H1 (cell line): Measurements from ENCODE around the gene PTTG1IP. TPM values are rescaled to one million over a fixed set of nuclear protein-coding genes. Genes with fewer than 3 reads are reported as not detected.

Experiments used
- CTCF ChIA-PET: fragments of 300-600 bp; sonication (Branson Sonifier 250); formaldehyde crosslinking; loops from one replicate; lab custom pipeline; 2021; ENCODE audit not compliant: partially characterized antibody; lab: Charles Lee
- POLR2A ChIA-PET: fragments of 300-600 bp; sonication (Branson Sonifier 250); formaldehyde crosslinking; loops from one replicate; lab custom pipeline; 2021; ENCODE audit warnings: inconsistent platforms; ENCODE audit not compliant: partially characterized antibody; lab: Charles Lee
- DNase-seq, 2 experiments: peaks; one replicate each; pipeline versions ENCODE4 v3.0.0 to v3.0.0-alpha.2; 2010 to 2022; ENCODE audit warnings: low spot score in 2 of 2, low read depth in 1 of 2, mixed read lengths in 1 of 2
- FAIRE-seq: peaks from 2 replicates; lab custom pipeline; 2011; peaks lifted over from hg19 to GRCh38; lab: Jason Lieb, UNC
- H2AFZ ChIP-seq: 2 replicates; pipeline ENCODE4 v1.8.1; 2012; ENCODE audit warnings: low read length, inconsistent platforms
- H2AK5ac ChIP-seq: 2 replicates; pipeline ENCODE4 v1.6.1; 2013; ENCODE audit warnings: low read depth, low read length
- H2BK120ac ChIP-seq: replicated peaks from 2 replicates; pipeline ENCODE3; 2013; ENCODE audit warnings: low read depth, low read length, inconsistent platforms
- H2BK12ac ChIP-seq: 2 replicates; pipeline ENCODE4 v1.6.1; 2013; ENCODE audit warnings: low read depth, low read length
- H2BK15ac ChIP-seq: 2 replicates; pipeline ENCODE4 v1.6.1; 2013; ENCODE audit warnings: low read length
- H2BK20ac ChIP-seq: 2 replicates; pipeline ENCODE4 v1.6.1; 2013; ENCODE audit warnings: low read length
- H2BK5ac ChIP-seq: 2 replicates; pipeline ENCODE4 v1.6.1; 2013; ENCODE audit warnings: low read depth, low read length
- H3K14ac ChIP-seq: 2 replicates; pipeline ENCODE4 v1.6.1; 2013; ENCODE audit warnings: inconsistent platforms; ENCODE audit not compliant: insufficient read length
- H3K18ac ChIP-seq: 2 replicates; pipeline ENCODE4 v1.6.1; 2013; ENCODE audit warnings: low read length; ENCODE audit errors: extremely low read depth
- H3K23ac ChIP-seq: 2 replicates; pipeline ENCODE4 v1.6.1; 2013; ENCODE audit warnings: inconsistent platforms; ENCODE audit not compliant: insufficient read length
- H3K23me2 ChIP-seq: 2 replicates; pipeline ENCODE4 v1.6.1; 2013; ENCODE audit warnings: low read depth, low read length
- H3K27ac ChIP-seq: 2 replicates; pipeline ENCODE4 v1.6.1; 2011; ENCODE audit warnings: low read depth, low read length, inconsistent platforms
- H3K27me3 ChIP-seq, 4 experiments: replicated peaks in 1 of 4; 1 replicate in 1 of 4; 2 replicates in 3 of 4; pipeline versions ENCODE4 v1.6.1 to v1.8.1; 2011 to 2013; ENCODE audit warnings: low read length in 3 of 4, mild to moderate bottlenecking in 3 of 4, inconsistent platforms in 2 of 4, mixed read lengths in 2 of 4, moderate library complexity in 1 of 4; ENCODE audit not compliant: control insufficient read depth in 3 of 4, insufficient read depth in 3 of 4; ENCODE audit errors: extremely low read depth in 1 of 4
- H3K36me3 ChIP-seq, 4 experiments: 2 replicates each; pipeline versions ENCODE4 v1.6.1 to v1.8.1; 2011 to 2013; ENCODE audit warnings: mild to moderate bottlenecking in 4 of 4, low read length in 3 of 4, moderate library complexity in 2 of 4, control low read depth in 1 of 4, inconsistent platforms in 1 of 4; ENCODE audit not compliant: insufficient read depth in 4 of 4, control insufficient read depth in 2 of 4
- H3K4ac ChIP-seq: replicated peaks from 2 replicates; pipeline ENCODE3; 2013; ENCODE audit warnings: low read length, low read depth, mixed read lengths, inconsistent platforms; ENCODE audit not compliant: insufficient read length
- H3K4me1 ChIP-seq, 4 experiments: replicated peaks in 1 of 4; 1 replicate in 1 of 4; 2 replicates in 3 of 4; pipeline versions ENCODE4 v1.6.1 to v1.8.1; 2011 to 2013; ENCODE audit warnings: low read length in 3 of 4, inconsistent platforms in 2 of 4, mixed read lengths in 1 of 4; ENCODE audit not compliant: insufficient read depth in 4 of 4, control insufficient read depth in 3 of 4
- H3K4me2 ChIP-seq, 2 experiments: 2 replicates each; pipeline versions ENCODE4 v1.6.1 to v1.8.1; 2011 to 2013; ENCODE audit warnings: low read depth in 2 of 2, low read length in 2 of 2, control low read depth in 1 of 2, inconsistent platforms in 1 of 2, mild to moderate bottlenecking in 1 of 2; ENCODE audit not compliant: insufficient read depth in 1 of 2
- H3K4me3 ChIP-seq, 4 experiments: fragments of 200-600, 300-600 bp in 1 of 4; sonication (generic), shearing (Covaris generic), sonication (Bioruptor Twin) in 1 of 4; 2 replicates each; pipeline versions ENCODE4 v1.5.1 to v1.8.1; 2011 to 2016; ENCODE audit warnings: low read length in 4 of 4, low read depth in 3 of 4, control low read depth in 2 of 4, inconsistent platforms in 2 of 4, mild to moderate bottlenecking in 2 of 4, mixed read lengths in 1 of 4, moderate library complexity in 1 of 4; ENCODE audit not compliant: insufficient read depth in 2 of 4; ENCODE audit errors: extremely low read depth in 1 of 4
- H3K56ac ChIP-seq: replicated peaks from 2 replicates; pipeline ENCODE3; 2013; ENCODE audit warnings: low read depth, mild to moderate bottlenecking, mixed read lengths, low read length, inconsistent platforms; ENCODE audit not compliant: insufficient read length
- H3K79me1 ChIP-seq: 2 replicates; pipeline ENCODE4 v1.6.1; 2013; ENCODE audit warnings: low read depth, low read length, control low read depth
- H3K79me2 ChIP-seq, 2 experiments: 2 replicates each; pipeline versions ENCODE4 v1.6.1 to v1.8.1; 2012 to 2013; ENCODE audit warnings: low read length in 2 of 2, mild to moderate bottlenecking in 2 of 2, inconsistent platforms in 1 of 2; ENCODE audit not compliant: insufficient read depth in 2 of 2, control insufficient read depth in 1 of 2
- H3K9ac ChIP-seq, 4 experiments: replicated peaks in 1 of 4; 1 replicate in 1 of 4; 2 replicates in 3 of 4; pipeline versions ENCODE4 v1.6.1 to v1.8.1; 2011 to 2013; ENCODE audit warnings: low read depth in 3 of 4, low read length in 3 of 4, control low read depth in 2 of 4, mild to moderate bottlenecking in 2 of 4, moderate library complexity in 2 of 4, inconsistent platforms in 1 of 4; ENCODE audit errors: extremely low read depth in 1 of 4
- H3K9me3 ChIP-seq, 2 experiments: 2 replicates each; pipeline versions ENCODE4 v1.6.1 to v1.8.1; 2012 to 2013; ENCODE audit warnings: mild to moderate bottlenecking in 2 of 2, moderate library complexity in 2 of 2, control low read depth in 1 of 2, inconsistent platforms in 1 of 2, low read depth in 1 of 2, low read length in 1 of 2, mixed read lengths in 1 of 2; ENCODE audit not compliant: insufficient read depth in 2 of 2
- H4K20me1 ChIP-seq, 2 experiments: replicated peaks in 1 of 2; 2 replicates each; pipeline versions ENCODE3 to v1.8.1; 2011 to 2013; ENCODE audit warnings: inconsistent platforms in 2 of 2, low read length in 2 of 2, mild to moderate bottlenecking in 1 of 2; ENCODE audit not compliant: insufficient read depth in 2 of 2, control insufficient read depth in 1 of 2
- H4K5ac ChIP-seq: 2 replicates; pipeline ENCODE4 v1.6.1; 2013; ENCODE audit warnings: low read length, low read depth, mixed read lengths, inconsistent platforms; ENCODE audit not compliant: insufficient read length
- H4K8ac ChIP-seq: 2 replicates; pipeline ENCODE4 v1.8.0; 2013; ENCODE audit warnings: mild to moderate bottlenecking, moderate library complexity, low read length, inconsistent platforms; ENCODE audit not compliant: insufficient read depth; ENCODE audit errors: extremely low read depth
- H4K91ac ChIP-seq: replicated peaks from 2 replicates; pipeline ENCODE3; 2013; ENCODE audit warnings: low read length, mixed read lengths, inconsistent platforms; ENCODE audit not compliant: insufficient read length
- BACH1 ChIP-seq: IDR thresholded peaks from 2 replicates; pipeline ENCODE4 v1.6.1; 2012; ENCODE audit warnings: low read length, improper control_type of control experiment
- BCL11A ChIP-seq, 2 experiments: IDR thresholded peaks; one replicate each; pipeline ENCODE4 v1.6.1; 2011; ENCODE audit warnings: low read depth in 2 of 2, low read length in 2 of 2, mild to moderate bottlenecking in 2 of 2
- CEBPB ChIP-seq: IDR thresholded peaks from 2 replicates; pipeline ENCODE4 v1.6.1; 2012; ENCODE audit warnings: low read depth, low read length
- CHD2 ChIP-seq: IDR thresholded peaks from 2 replicates; pipeline ENCODE4 v1.6.1; 2012; ENCODE audit warnings: low read length, improper control_type of control experiment
- KDM4A ChIP-seq: IDR thresholded peaks from one replicate; pipeline ENCODE4 v1.7.1; 2012; ENCODE audit warnings: low read depth, mild to moderate bottlenecking, moderate library complexity, low read length, inconsistent platforms; ENCODE audit not compliant: severe bottlenecking
- SIRT6 ChIP-seq: IDR thresholded peaks from one replicate; pipeline ENCODE4 v1.7.1; 2012; ENCODE audit warnings: low read length, inconsistent platforms
- SIX5 ChIP-seq: IDR thresholded peaks from 2 replicates; pipeline ENCODE4 v1.6.1; 2011; ENCODE audit warnings: mild to moderate bottlenecking, low read depth, low read length
- SP1 ChIP-seq: IDR thresholded peaks from 2 replicates; pipeline ENCODE4 v1.6.1; 2011; ENCODE audit warnings: low read depth, low read length
- SRF ChIP-seq: IDR thresholded peaks from 2 replicates; pipeline ENCODE4 v1.6.1; 2011; ENCODE audit warnings: mild to moderate bottlenecking, low read depth, low read length, moderate library complexity
- TAF1 ChIP-seq: IDR thresholded peaks from 2 replicates; pipeline ENCODE4 v1.6.1; 2011; ENCODE audit warnings: mild to moderate bottlenecking, low read depth, low read length
- WGBS, 2 experiments: shearing (Covaris generic) in 1 of 2; methylation state at CpG; one replicate each; pipeline versions ENCODE4 v1.1.6 to v1.1.7; 2013 to 2015; ENCODE audit warnings: low lambda C conversion rate in 2 of 2, mixed read lengths in 2 of 2, inconsistent platforms in 1 of 2, low coverage in 1 of 2, missing lambda C conversion rate in 1 of 2; ENCODE audit not compliant: insufficient replicate concordance in 2 of 2, insufficient coverage in 1 of 2, insufficient read length in 1 of 2; ENCODE audit errors: extremely low coverage in 1 of 2, missing lambda C conversion rate in 1 of 2; 5-methylcytosine and 5-hydroxymethylcytosine counted together
- polyA plus RNA-seq, 7 experiments: library from polyadenylated mRNA; depleted of rRNA in 3 of 7; stranded (reverse) in 5 of 7; unstranded in 2 of 7; fragments of >200 nt in 5 of 7; fragments of 200-250 nt in 2 of 7; gene quantifications; 1 replicate in 5 of 7; 2 replicates in 1 of 7; 4 replicates in 1 of 7; pipeline versions ENCODE4 v1.2.1 to v1.2.3, GENCODE V29; 2011 to 2013; ENCODE audit warnings: missing spikeins in 2 of 7, mixed read lengths in 2 of 7
- total RNA-seq: library from RNA; stranded (reverse); fragmentation: NEBNext Ultra II Directional; extraction: Animal tissue kit (Norgen Biotek cat#: 25700); gene quantifications from 2 replicates; pipeline ENCODE4 v1.2.1, GENCODE V29; 2021
- TF ChIP-seq, protein P1 (sequence below), 3 experiments: IDR thresholded peaks; 1 replicate in 2 of 3; 2 replicates in 1 of 3; pipeline versions ENCODE4 v1.5.1 to v1.6.1; 2011; ENCODE audit warnings: low read length in 3 of 3, mild to moderate bottlenecking in 3 of 3, inconsistent platforms in 2 of 3, low read depth in 1 of 3, moderate library complexity in 1 of 3; ENCODE audit not compliant: insufficient read depth in 1 of 3; ENCODE audit errors: control extremely low read depth in 1 of 3

The PTTG1IP gene
- total and polyA plus RNA-seq, 2 of the 8 experiments (the other 6 are each of a cell fraction or from before 2014, with no cell fraction given) = 90.8 to 130 TPM

- H3K9me3 ChIP-seq = no peaks in the 10 kb centered on the region; a peak in 1 of 4 replicates
- H3K56ac ChIP-seq = no peak overlapping the region
- H3K36me3 ChIP-seq = no peaks in the 10 kb centered on the region; a peak in 1 of 8 replicates
- no peak overlapping the region for H4K91ac ChIP-seq
- no peaks in the 10 kb centered on the region for H3K79me2 ChIP-seq
- no peak overlapping the region for H2BK20ac ChIP-seq
- H4K8ac ChIP-seq = no peak overlapping the region
- H3K4me3 ChIP-seq = no peak overlapping the region
- peaks cover 0 to 11% of the 10 kb centered on the region in 2 experiments for H4K20me1 ChIP-seq
- POLR2A ChIA-PET = no interaction called here
- CTCF ChIA-PET = no interaction called here
- FAIRE-seq (no peak), DNase-seq (no peak)
- no peak overlapping the region for H2BK15ac ChIP-seq
- peaks cover 6% of the 10 kb centered on the region; the same call in 1 of the 2 replicates for H3K23me2 ChIP-seq
- no peak overlapping the region for H3K4me2 ChIP-seq
- peak overlapping the region; percentile 83 for H3K4ac ChIP-seq
- no peak overlapping the region for H4K5ac ChIP-seq
- H2AFZ ChIP-seq = no peak overlapping the region
- H3K27me3 ChIP-seq = peaks cover 0 to 2% (median under 1%) of the 10 kb centered on the region in 4 experiments; a peak in 1 of 7 replicates
- H3K27ac ChIP-seq = no peak overlapping the region
- H3K9ac ChIP-seq = no peak overlapping the region
- H3K79me1 ChIP-seq = no peaks in the 10 kb centered on the region
- no peak overlapping the region for H2BK12ac ChIP-seq
- TF ChIP-seq SP1 (no peak), BCL11A (IDR thresholded peaks at IDR 0.05; ENCODE audit: low read depth in 2 of 2, low read length in 2 of 2) (no peak), KDM4A (no peak), CEBPB (no peak), SIRT6 (no peak), SRF (no peak), CHD2 (no peak), SIX5 (no peak), TAF1 (no peak), BACH1 (no peak)
- TF ChIP-seq, protein P1, sequence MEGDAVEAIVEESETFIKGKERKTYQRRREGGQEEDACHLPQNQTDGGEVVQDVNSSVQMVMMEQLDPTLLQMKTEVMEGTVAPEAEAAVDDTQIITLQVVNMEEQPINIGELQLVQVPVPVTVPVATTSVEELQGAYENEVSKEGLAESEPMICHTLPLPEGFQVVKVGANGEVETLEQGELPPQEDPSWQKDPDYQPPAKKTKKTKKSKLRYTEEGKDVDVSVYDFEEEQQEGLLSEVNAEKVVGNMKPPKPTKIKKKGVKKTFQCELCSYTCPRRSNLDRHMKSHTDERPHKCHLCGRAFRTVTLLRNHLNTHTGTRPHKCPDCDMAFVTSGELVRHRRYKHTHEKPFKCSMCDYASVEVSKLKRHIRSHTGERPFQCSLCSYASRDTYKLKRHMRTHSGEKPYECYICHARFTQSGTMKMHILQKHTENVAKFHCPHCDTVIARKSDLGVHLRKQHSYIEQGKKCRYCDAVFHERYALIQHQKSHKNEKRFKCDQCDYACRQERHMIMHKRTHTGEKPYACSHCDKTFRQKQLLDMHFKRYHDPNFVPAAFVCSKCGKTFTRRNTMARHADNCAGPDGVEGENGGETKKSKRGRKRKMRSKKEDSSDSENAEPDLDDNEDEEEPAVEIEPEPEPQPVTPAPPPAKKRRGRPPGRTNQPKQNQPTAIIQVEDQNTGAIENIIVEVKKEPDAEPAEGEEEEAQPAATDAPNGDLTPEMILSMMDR (IDR thresholded peaks at IDR 0.05; ENCODE audit: control extremely low read depth in 1 of 3, insufficient read depth in 1 of 3, low read depth in 1 of 3, low read length in 3 of 3) = no peak
- WGBS, 2 experiments = 91% methylated on average over 30 of the region's 30 CpGs; no CpG with 5 or more reads in 1 of the 2 experiments
- no peak overlapping the region for H3K23ac ChIP-seq
- H3K14ac ChIP-seq = no peak overlapping the region
- no peak overlapping the region for H2BK5ac ChIP-seq
- H3K18ac ChIP-seq = no peak overlapping the region
- peaks cover 0 to 9% (median 2%) of the 10 kb centered on the region in 4 experiments; a peak in 4 of 7 replicates for H3K4me1 ChIP-seq
- H2AK5ac ChIP-seq = no peak overlapping the region; the same call in 1 of the 2 replicates
- H2BK120ac ChIP-seq = no peak overlapping the region
These were observed 29.0 kb upstream of the PTTG1IP start for GRCh38 chr21:44902268-44903049.
